VCaP (cell line): ENCODE measurements around the gene TNFRSF21.
A peak's percentile ranks its signal among the peaks of the same experiment; 100 is the strongest.

Experiments
- H3K27ac ChIP-seq: fragments of 450-650 bp; 2 replicates; pipeline ENCODE4 v1.5.1; 2017
- CTCF ChIP-seq: fragments of 450-650 bp; conservative IDR thresholded peaks from 2 replicates; pipeline ENCODE4 v1.5.1; 2017; ENCODE audit warnings: mild to moderate bottlenecking, moderate library complexity

The TNFRSF21 gene

GRCh38 chr6:47196113-47196512, 113.6 kb downstream of the TNFRSF21 start:
- no peak for TF ChIP-seq CTCF
- H3K27ac ChIP-seq: no peak overlapping the region

GRCh38 chr6:47195011-47195650, 114.6 kb downstream of the TNFRSF21 start:
- no peak overlapping the region for H3K27ac ChIP-seq
- no peak for TF ChIP-seq CTCF

GRCh38 chr6:47188588-47189021, 121.1 kb downstream of the TNFRSF21 start:
- H3K27ac ChIP-seq: no peak overlapping the region
- TF ChIP-seq CTCF: no peak

- H3K27ac ChIP-seq: no peak overlapping the region
- TF ChIP-seq CTCF: no peak
These were observed 121.7 kb downstream of the TNFRSF21 start for GRCh38 chr6:47187893-47188587.

- no peak overlapping the region for H3K27ac ChIP-seq
- no peak for TF ChIP-seq CTCF
These were observed 122.6 kb downstream of the TNFRSF21 start for GRCh38 chr6:47187113-47187512.

- TF ChIP-seq CTCF: no peak
- H3K27ac ChIP-seq: peak overlapping the region; percentile 72
These were observed 127.3 kb downstream of the TNFRSF21 start for GRCh38 chr6:47182291-47182957.

GRCh38 chr6:47181681-47182080, 128.0 kb downstream of the TNFRSF21 start:
- H3K27ac ChIP-seq: peak overlapping the region; percentile 72
- TF ChIP-seq CTCF: no peak
